Ishikawa (cell line): ENCODE data around the gene CYP27C1.

ENCODE experiments used
- CEBPB ChIP-seq: IDR thresholded peaks from 2 replicates; pipeline ENCODE4 v1.6.1; 2012
- CREB1 ChIP-seq: IDR thresholded peaks from 2 replicates; pipeline ENCODE4 v1.6.1; 2012; ENCODE audit warnings: low read depth
- EGR1 ChIP-seq: IDR thresholded peaks from 2 replicates; pipeline ENCODE4 v1.6.1; 2012
- EP300 ChIP-seq: IDR thresholded peaks from 2 replicates; pipeline ENCODE4 v1.6.1; 2012; ENCODE audit warnings: borderline replicate concordance
- FOXM1 ChIP-seq: IDR thresholded peaks from 2 replicates; pipeline ENCODE4 v1.6.1; 2012; ENCODE audit warnings: low read depth, borderline replicate concordance
- NFIC ChIP-seq: IDR thresholded peaks from 2 replicates; pipeline ENCODE4 v1.6.1; 2012
- RAD21 ChIP-seq: IDR thresholded peaks from 2 replicates; pipeline ENCODE4 v1.6.1; 2012; ENCODE audit warnings: low read depth
- TAF1 ChIP-seq: IDR thresholded peaks from 2 replicates; pipeline ENCODE4 v1.6.1; 2012; ENCODE audit warnings: low read depth, mild to moderate bottlenecking
- TCF12 ChIP-seq: IDR thresholded peaks from 2 replicates; pipeline ENCODE4 v1.6.1; 2012; ENCODE audit warnings: low read depth
- TEAD4 ChIP-seq: IDR thresholded peaks from 2 replicates; pipeline ENCODE4 v1.6.1; 2012
- YY1 ChIP-seq: IDR thresholded peaks from 2 replicates; pipeline ENCODE4 v1.6.1; 2012; ENCODE audit warnings: low read depth
- ZBTB7A ChIP-seq: IDR thresholded peaks from 2 replicates; pipeline ENCODE4 v1.6.1; 2012; ENCODE audit warnings: low read depth
- TF ChIP-seq, protein P1 (sequence below): IDR thresholded peaks from 2 replicates; pipeline ENCODE4 v1.6.1; 2012
- TF ChIP-seq, protein P2 (sequence below): IDR thresholded peaks from 2 replicates; pipeline ENCODE4 v1.6.1; 2012; ENCODE audit warnings: low read depth, mild to moderate bottlenecking
- TF ChIP-seq, protein P3 (sequence below): IDR thresholded peaks from 2 replicates; pipeline ENCODE4 v1.6.1; 2012

Gene CYP27C1

DNA sequence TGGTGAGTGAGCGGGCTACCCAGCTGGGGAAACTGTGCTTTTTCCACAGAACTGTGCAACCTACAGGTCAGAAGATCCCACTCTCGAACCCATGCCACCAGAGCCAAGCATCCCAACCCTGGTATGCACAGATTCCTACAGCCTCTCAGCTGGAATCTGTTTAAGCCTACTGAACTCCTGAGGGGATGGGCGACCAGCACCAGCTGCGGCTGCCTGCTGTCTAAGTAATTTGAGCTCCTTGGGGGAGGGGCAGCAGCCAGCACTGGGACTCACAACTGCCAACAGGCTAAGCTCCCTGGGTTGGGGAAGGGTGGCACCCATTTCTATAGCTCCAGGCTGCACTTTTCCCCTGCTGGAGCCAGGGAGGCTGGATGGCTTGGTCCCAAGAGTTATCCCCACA, 11.8 kb downstream of the CYP27C1 start:
- TF ChIP-seq FOXM1 = no peak
- no peak for TF ChIP-seq TAF1
- no peak for TF ChIP-seq ZBTB7A
- peak; percentile 25; the same call in 1 of the 2 replicates for TF ChIP-seq EP300
- TF ChIP-seq RAD21 = 0 out of 2 replicates have a peak, but pooled peaks have one; percentile 11
- TF ChIP-seq TCF12 = peak; percentile 80; the same call in 1 of the 2 replicates
- TF ChIP-seq, protein P1, sequence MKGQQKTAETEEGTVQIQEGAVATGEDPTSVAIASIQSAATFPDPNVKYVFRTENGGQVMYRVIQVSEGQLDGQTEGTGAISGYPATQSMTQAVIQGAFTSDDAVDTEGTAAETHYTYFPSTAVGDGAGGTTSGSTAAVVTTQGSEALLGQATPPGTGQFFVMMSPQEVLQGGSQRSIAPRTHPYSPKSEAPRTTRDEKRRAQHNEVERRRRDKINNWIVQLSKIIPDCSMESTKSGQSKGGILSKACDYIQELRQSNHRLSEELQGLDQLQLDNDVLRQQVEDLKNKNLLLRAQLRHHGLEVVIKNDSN = no peak
- peak; percentile 49 for TF ChIP-seq NFIC
- peak; percentile 67 for TF ChIP-seq TEAD4

GRCh38 chr2:127205218-127206125, 14.6 kb downstream of the CYP27C1 start:
- TF ChIP-seq YY1 (no peak), EP300 (no peak), TAF1 (no peak), NFIC (no peak)

GRCh38 chr2:127201452-127201851, 18.6 kb downstream of the CYP27C1 start:
- TF ChIP-seq, protein P2, sequence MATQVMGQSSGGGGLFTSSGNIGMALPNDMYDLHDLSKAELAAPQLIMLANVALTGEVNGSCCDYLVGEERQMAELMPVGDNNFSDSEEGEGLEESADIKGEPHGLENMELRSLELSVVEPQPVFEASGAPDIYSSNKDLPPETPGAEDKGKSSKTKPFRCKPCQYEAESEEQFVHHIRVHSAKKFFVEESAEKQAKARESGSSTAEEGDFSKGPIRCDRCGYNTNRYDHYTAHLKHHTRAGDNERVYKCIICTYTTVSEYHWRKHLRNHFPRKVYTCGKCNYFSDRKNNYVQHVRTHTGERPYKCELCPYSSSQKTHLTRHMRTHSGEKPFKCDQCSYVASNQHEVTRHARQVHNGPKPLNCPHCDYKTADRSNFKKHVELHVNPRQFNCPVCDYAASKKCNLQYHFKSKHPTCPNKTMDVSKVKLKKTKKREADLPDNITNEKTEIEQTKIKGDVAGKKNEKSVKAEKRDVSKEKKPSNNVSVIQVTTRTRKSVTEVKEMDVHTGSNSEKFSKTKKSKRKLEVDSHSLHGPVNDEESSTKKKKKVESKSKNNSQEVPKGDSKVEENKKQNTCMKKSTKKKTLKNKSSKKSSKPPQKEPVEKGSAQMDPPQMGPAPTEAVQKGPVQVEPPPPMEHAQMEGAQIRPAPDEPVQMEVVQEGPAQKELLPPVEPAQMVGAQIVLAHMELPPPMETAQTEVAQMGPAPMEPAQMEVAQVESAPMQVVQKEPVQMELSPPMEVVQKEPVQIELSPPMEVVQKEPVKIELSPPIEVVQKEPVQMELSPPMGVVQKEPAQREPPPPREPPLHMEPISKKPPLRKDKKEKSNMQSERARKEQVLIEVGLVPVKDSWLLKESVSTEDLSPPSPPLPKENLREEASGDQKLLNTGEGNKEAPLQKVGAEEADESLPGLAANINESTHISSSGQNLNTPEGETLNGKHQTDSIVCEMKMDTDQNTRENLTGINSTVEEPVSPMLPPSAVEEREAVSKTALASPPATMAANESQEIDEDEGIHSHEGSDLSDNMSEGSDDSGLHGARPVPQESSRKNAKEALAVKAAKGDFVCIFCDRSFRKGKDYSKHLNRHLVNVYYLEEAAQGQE = no peak
- TF ChIP-seq EP300 (no peak), YY1 (no peak), RAD21 (no peak), FOXM1 (no peak), ZBTB7A (no peak), CREB1 (no peak), NFIC (no peak), CEBPB (no peak), TCF12 (no peak), EGR1 (no peak), TEAD4 (no peak), TAF1 (no peak)
- TF ChIP-seq, protein P1 = no peak
- TF ChIP-seq, protein P3, sequence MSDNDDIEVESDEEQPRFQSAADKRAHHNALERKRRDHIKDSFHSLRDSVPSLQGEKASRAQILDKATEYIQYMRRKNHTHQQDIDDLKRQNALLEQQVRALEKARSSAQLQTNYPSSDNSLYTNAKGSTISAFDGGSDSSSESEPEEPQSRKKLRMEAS = no peak

GRCh38 chr2:127200962-127201361, 19.1 kb downstream of the CYP27C1 start:
- no peak for TF ChIP-seq RAD21
- no peak for TF ChIP-seq CREB1
- no peak for TF ChIP-seq EP300
- TF ChIP-seq, protein P1 = no peak
- TF ChIP-seq, protein P2 = no peak
- TF ChIP-seq, protein P3 = no peak

GRCh38 chr2:127199223-127199622, 20.9 kb downstream of the CYP27C1 start:
- no peak for TF ChIP-seq CREB1
- no peak for TF ChIP-seq TEAD4
- TF ChIP-seq, protein P1 = no peak
- no peak for TF ChIP-seq YY1
- TF ChIP-seq, protein P3 = no peak
